Osteocyte (in vitro differentiated cells): Measurements from ENCODE around the gene PEX14. TPM values are rescaled to one million over a fixed set of nuclear protein-coding genes. Genes with fewer than 3 reads are reported as not detected.
A peak's percentile ranks its signal among the peaks of the same experiment; 100 is the strongest.

Experiments used
- DNase-seq: peaks from one replicate; pipeline ENCODE4 v3.0.0; 2021; ENCODE audit warnings: mixed read lengths; ENCODE audit not compliant: unreplicated experiment; ENCODE audit errors: extremely low spot score
- H3K27ac Mint-ChIP-seq: one replicate; pipeline ENCODE4 v1.8.0; 2021; ENCODE audit warnings: mild to moderate bottlenecking, mixed read lengths; ENCODE audit not compliant: unreplicated experiment
- H3K27me3 Mint-ChIP-seq: one replicate; pipeline ENCODE4 v1.8.0; 2021; ENCODE audit warnings: mixed read lengths; ENCODE audit not compliant: unreplicated experiment
- H3K36me3 Mint-ChIP-seq: one replicate; pipeline ENCODE4 v1.8.0; 2021; ENCODE audit warnings: mixed read lengths; ENCODE audit not compliant: unreplicated experiment
- H3K4me1 Mint-ChIP-seq: one replicate; pipeline ENCODE4 v1.8.0; 2021; ENCODE audit warnings: mixed read lengths; ENCODE audit not compliant: unreplicated experiment
- H3K4me3 Mint-ChIP-seq: one replicate; pipeline ENCODE4 v1.8.0; 2021; ENCODE audit warnings: mild to moderate bottlenecking, moderate library complexity, mixed read lengths; ENCODE audit not compliant: unreplicated experiment
- H3K9me3 Mint-ChIP-seq: one replicate; pipeline ENCODE4 v1.8.0; 2021; ENCODE audit warnings: mixed read lengths; ENCODE audit not compliant: unreplicated experiment
- total RNA-seq: library from RNA; stranded (reverse); gene quantifications from 2 replicates; pipeline ENCODE4 v1.2.1, GENCODE V29; 2021
- TF ChIP-seq, protein P1 (sequence below): fragments of 200-600 bp; sonication (generic); IDR thresholded peaks from 2 replicates; pipeline ENCODE4 v1.5.0; 2021; ENCODE audit warnings: antibody characterized with exemption, mild to moderate bottlenecking, moderate library complexity

PEX14 gene
- total RNA-seq, 1 donor from 2014 or later: 22.2 TPM

- Mint-ChIP-seq H3K4me1 (peaks cover 18% of the 10 kb centered on the region), H3K27ac (peak within 1 kb of the TSS; percentile 83), H3K27me3 (no peaks in the 10 kb centered on the region), H3K9me3 (no peaks in the 10 kb centered on the region), H3K36me3 (no peaks in the 10 kb centered on the region), H3K4me3 (peak within 1 kb of the TSS; percentile 82)
- peak; percentile 97 for DNase-seq
- TF ChIP-seq, protein P1, sequence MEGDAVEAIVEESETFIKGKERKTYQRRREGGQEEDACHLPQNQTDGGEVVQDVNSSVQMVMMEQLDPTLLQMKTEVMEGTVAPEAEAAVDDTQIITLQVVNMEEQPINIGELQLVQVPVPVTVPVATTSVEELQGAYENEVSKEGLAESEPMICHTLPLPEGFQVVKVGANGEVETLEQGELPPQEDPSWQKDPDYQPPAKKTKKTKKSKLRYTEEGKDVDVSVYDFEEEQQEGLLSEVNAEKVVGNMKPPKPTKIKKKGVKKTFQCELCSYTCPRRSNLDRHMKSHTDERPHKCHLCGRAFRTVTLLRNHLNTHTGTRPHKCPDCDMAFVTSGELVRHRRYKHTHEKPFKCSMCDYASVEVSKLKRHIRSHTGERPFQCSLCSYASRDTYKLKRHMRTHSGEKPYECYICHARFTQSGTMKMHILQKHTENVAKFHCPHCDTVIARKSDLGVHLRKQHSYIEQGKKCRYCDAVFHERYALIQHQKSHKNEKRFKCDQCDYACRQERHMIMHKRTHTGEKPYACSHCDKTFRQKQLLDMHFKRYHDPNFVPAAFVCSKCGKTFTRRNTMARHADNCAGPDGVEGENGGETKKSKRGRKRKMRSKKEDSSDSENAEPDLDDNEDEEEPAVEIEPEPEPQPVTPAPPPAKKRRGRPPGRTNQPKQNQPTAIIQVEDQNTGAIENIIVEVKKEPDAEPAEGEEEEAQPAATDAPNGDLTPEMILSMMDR: peak; percentile 95
Observed at GRCh38 chr1:10430216-10431069, 44.3 kb upstream of the PEX14 start, which contains the start of gene CENPS. Gene CENPS, plus strand, starts transcription at chr1:10430433. Its CDS starts 85 bp downstream, at chr1:10430518.

DNA sequence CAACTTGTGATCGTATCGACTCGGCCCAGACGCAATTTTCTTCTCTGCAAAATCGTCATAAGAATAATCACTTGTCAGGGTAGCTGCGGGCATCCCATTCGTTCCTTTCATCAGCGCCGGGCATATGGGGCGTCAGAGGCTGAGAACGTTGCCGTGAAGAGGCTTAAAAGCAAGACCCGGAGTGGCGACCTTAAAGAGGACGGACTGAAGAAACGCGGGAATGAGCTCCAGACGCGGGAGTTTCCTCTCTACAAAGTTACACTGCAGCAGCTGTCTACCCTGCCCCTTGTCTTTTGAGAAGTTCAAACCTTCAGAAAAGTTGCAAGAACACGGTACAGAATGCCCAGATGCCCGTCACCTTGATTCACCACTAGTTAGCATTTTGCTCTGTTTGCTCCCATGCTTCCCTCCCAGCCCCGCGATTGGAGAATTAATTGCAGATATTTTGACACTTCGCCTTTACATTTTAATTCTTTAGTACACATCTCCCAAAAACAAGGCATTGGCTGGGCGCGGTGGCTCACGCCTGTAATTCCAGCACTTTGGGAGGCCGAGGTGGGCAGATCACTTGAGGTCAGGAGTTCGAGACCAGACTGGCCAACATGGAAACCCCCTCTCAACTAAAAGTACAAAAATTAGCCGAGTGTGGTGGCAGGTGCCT is 43.5 kb upstream of the PEX14 start:
- Mint-ChIP-seq H3K9me3 (no peaks in the 10 kb centered on the region), H3K27ac (peak overlapping the region; percentile 83), H3K27me3 (no peaks in the 10 kb centered on the region), H3K36me3 (no peaks in the 10 kb centered on the region), H3K4me3 (peak overlapping the region; percentile 82), H3K4me1 (peaks cover 18% of the 10 kb centered on the region)
- TF ChIP-seq, protein P1: no peak
- no peak for DNase-seq

DNA sequence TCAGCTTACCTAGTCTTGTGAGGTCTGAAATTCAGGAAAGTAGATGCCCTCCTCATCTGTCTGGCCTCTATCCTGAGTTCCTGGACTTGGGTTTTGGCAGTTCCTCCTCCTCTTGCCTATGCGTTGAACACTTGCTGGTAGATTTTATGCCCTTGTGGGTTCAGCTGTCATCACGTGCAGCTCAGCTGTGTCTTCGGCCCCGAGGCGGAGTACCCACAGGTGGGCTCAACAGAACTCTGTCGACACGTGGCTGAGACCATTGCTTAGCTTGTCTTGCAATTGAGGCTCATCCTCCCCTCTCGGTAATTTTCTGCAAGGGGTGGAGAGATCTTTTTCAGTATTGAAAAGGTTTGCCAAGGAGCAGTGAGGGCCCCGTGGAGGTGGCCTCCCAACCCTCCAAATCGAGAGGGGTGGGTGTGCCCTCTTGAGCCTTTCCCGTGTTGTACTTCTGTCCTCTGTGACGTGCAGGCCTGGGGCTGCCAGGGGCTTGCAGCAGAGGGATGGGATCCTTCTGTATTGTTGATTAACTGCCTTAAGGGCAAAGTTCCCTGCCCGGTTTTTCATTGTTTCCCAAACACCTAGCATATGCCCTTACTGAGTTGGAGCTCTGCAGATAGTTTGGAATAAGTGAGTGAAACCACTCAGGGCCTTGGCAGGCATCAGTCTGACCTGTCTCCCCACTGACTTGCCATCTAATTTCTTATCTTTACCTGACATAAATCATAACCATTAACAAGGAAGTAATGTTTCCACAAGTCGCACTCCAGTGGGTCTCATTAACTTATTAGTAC is 41.6 kb upstream of the PEX14 start:
- Mint-ChIP-seq H3K27ac (no peak overlapping the region), H3K4me3 (no peak overlapping the region), H3K36me3 (no peaks in the 10 kb centered on the region), H3K9me3 (no peaks in the 10 kb centered on the region), H3K4me1 (peaks cover 16% of the 10 kb centered on the region), H3K27me3 (no peaks in the 10 kb centered on the region)
- TF ChIP-seq, protein P1: no peak
- DNase-seq: no peak

- Mint-ChIP-seq H3K4me3 (no peak overlapping the region), H3K9me3 (no peaks in the 10 kb centered on the region), H3K27ac (no peak overlapping the region), H3K27me3 (no peaks in the 10 kb centered on the region), H3K4me1 (peaks cover 14% of the 10 kb centered on the region), H3K36me3 (no peaks in the 10 kb centered on the region)
- TF ChIP-seq, protein P1: no peak
- no peak for DNase-seq
Observed at GRCh38 chr1:10433790-10434189, 41.0 kb upstream of the PEX14 start.
